Measurements from ENCODE around the gene NANOS3. TPM values are rescaled to one million over a fixed set of nuclear protein-coding genes. Genes with fewer than 3 reads are reported as not detected.

The NANOS3 gene
- total and polyA plus RNA-seq, 4 donors: not detected

GRCh38 chr19:13887018-13887436 lies 10.1 kb downstream of the NANOS3 start:
- WGBS: 81% methylated on average over 16 of the region's 16 CpGs
- Histone ChIP-seq H3K27me3 (ENCODE audit: control insufficient read depth in 4 of 4, insufficient read depth in 4 of 4, low read length in 3 of 4) (no peaks in the 10 kb centered on the region), H3K4me3 (ENCODE audit: low read depth in 1 of 3, low read length in 3 of 3) (no peak overlapping the region), H3K4me1 (ENCODE audit: control insufficient read depth in 4 of 4, insufficient read depth in 4 of 4, low read length in 3 of 4) (no peaks in the 10 kb centered on the region), H3K9ac (ENCODE audit: low read depth in 1 of 2, low read length in 2 of 2) (no peak overlapping the region), H3K27ac (ENCODE audit: low read depth in 1 of 2, low read length in 2 of 2) (no peak overlapping the region), H3K36me3 (ENCODE audit: control insufficient read depth in 4 of 4, insufficient read depth in 3 of 4, low read depth in 1 of 4, low read length in 3 of 4) (no peaks in the 10 kb centered on the region), H3K9me3 (ENCODE audit: control insufficient read depth in 4 of 4, low read length in 3 of 4) (no peaks in the 10 kb centered on the region)
- DNase-seq (ENCODE audit: low spot score): peak; percentile 60
- TF ChIP-seq SP1 (IDR thresholded peaks at IDR 0.05) (no peak), TAF1 (conservative IDR thresholded peaks at IDR 0.05) (no peak), NR2F2 (IDR thresholded peaks at IDR 0.05) (no peak), YY1 (IDR thresholded peaks at IDR 0.05) (no peak), RAD21 (IDR thresholded peaks at IDR 0.05) (no peak), FOXA1 (IDR thresholded peaks at IDR 0.05) (no peak), RXRA (IDR thresholded peaks at IDR 0.05) (no peak), REST (IDR thresholded peaks at IDR 0.05) (no peak), ATF3 (IDR thresholded peaks at IDR 0.05) (no peak), JUND (IDR thresholded peaks at IDR 0.05) (no peak), FOXA2 (IDR thresholded peaks at IDR 0.05) (no peak), HNF4A (conservative IDR thresholded peaks at IDR 0.05) (no peak), EGR1 (IDR thresholded peaks at IDR 0.05; ENCODE audit: low read depth in 2 of 2) (no peak), HNF4G (IDR thresholded peaks at IDR 0.05) (no peak)
- TF ChIP-seq, protein P1, sequence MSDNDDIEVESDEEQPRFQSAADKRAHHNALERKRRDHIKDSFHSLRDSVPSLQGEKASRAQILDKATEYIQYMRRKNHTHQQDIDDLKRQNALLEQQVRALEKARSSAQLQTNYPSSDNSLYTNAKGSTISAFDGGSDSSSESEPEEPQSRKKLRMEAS (IDR thresholded peaks at IDR 0.05): no peak
- TF ChIP-seq, protein P2, sequence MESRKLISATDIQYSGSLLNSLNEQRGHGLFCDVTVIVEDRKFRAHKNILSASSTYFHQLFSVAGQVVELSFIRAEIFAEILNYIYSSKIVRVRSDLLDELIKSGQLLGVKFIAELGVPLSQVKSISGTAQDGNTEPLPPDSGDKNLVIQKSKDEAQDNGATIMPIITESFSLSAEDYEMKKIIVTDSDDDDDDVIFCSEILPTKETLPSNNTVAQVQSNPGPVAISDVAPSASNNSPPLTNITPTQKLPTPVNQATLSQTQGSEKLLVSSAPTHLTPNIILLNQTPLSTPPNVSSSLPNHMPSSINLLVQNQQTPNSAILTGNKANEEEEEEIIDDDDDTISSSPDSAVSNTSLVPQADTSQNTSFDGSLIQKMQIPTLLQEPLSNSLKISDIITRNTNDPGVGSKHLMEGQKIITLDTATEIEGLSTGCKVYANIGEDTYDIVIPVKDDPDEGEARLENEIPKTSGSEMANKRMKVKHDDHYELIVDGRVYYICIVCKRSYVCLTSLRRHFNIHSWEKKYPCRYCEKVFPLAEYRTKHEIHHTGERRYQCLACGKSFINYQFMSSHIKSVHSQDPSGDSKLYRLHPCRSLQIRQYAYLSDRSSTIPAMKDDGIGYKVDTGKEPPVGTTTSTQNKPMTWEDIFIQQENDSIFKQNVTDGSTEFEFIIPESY (IDR thresholded peaks at IDR 0.05): no peak
- TF ChIP-seq, protein P3, sequence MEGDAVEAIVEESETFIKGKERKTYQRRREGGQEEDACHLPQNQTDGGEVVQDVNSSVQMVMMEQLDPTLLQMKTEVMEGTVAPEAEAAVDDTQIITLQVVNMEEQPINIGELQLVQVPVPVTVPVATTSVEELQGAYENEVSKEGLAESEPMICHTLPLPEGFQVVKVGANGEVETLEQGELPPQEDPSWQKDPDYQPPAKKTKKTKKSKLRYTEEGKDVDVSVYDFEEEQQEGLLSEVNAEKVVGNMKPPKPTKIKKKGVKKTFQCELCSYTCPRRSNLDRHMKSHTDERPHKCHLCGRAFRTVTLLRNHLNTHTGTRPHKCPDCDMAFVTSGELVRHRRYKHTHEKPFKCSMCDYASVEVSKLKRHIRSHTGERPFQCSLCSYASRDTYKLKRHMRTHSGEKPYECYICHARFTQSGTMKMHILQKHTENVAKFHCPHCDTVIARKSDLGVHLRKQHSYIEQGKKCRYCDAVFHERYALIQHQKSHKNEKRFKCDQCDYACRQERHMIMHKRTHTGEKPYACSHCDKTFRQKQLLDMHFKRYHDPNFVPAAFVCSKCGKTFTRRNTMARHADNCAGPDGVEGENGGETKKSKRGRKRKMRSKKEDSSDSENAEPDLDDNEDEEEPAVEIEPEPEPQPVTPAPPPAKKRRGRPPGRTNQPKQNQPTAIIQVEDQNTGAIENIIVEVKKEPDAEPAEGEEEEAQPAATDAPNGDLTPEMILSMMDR (IDR thresholded peaks at IDR 0.05; ENCODE audit: low read depth, low read length, missing input control): no peak

GRCh38 chr19:13887517-13887916 lies 10.6 kb downstream of the NANOS3 start:
- Histone ChIP-seq H3K36me3 (ENCODE audit: control insufficient read depth in 4 of 4, insufficient read depth in 3 of 4, low read depth in 1 of 4, low read length in 3 of 4) (no peaks in the 10 kb centered on the region), H3K4me1 (ENCODE audit: control insufficient read depth in 4 of 4, insufficient read depth in 4 of 4, low read length in 3 of 4) (no peaks in the 10 kb centered on the region), H3K9me3 (ENCODE audit: control insufficient read depth in 4 of 4, low read length in 3 of 4) (no peaks in the 10 kb centered on the region), H3K27me3 (ENCODE audit: control insufficient read depth in 4 of 4, insufficient read depth in 4 of 4, low read length in 3 of 4) (no peaks in the 10 kb centered on the region), H3K4me3 (ENCODE audit: low read depth in 1 of 3, low read length in 3 of 3) (no peak overlapping the region), H3K27ac (ENCODE audit: low read depth in 1 of 2, low read length in 2 of 2) (no peak overlapping the region), H3K9ac (ENCODE audit: low read depth in 1 of 2, low read length in 2 of 2) (no peak overlapping the region)
- no peak for DNase-seq (ENCODE audit: low spot score)
- no peak for TF ChIP-seq YY1 (IDR thresholded peaks at IDR 0.05)
- TF ChIP-seq SP1 (IDR thresholded peaks at IDR 0.05): no peak
- no peak for TF ChIP-seq EGR1 (IDR thresholded peaks at IDR 0.05; ENCODE audit: low read depth in 2 of 2)
- TF ChIP-seq NR2F2 (IDR thresholded peaks at IDR 0.05): no peak
- TF ChIP-seq, protein P1 (IDR thresholded peaks at IDR 0.05): no peak
- no peak for TF ChIP-seq RAD21 (IDR thresholded peaks at IDR 0.05)
- TF ChIP-seq HNF4G (IDR thresholded peaks at IDR 0.05): no peak
- TF ChIP-seq JUND (IDR thresholded peaks at IDR 0.05): no peak
- no peak for TF ChIP-seq TAF1 (conservative IDR thresholded peaks at IDR 0.05)
- TF ChIP-seq, protein P2 (IDR thresholded peaks at IDR 0.05): no peak
- WGBS: 80% methylated on average over 5 of the region's 5 CpGs

Data from liver (tissue), 9 donors.